HG03135 (cell line): ENCODE measurements around the gene SEC16A.

ENCODE experiments used
- ATAC-seq: cut with Tn5 transposase; IDR thresholded peaks from one replicate; pipeline ENCODE4 v1.9.1; 2021; ENCODE audit warnings: mild to moderate bottlenecking, moderate library complexity; ENCODE audit not compliant: unreplicated experiment

Gene SEC16A

DNA sequence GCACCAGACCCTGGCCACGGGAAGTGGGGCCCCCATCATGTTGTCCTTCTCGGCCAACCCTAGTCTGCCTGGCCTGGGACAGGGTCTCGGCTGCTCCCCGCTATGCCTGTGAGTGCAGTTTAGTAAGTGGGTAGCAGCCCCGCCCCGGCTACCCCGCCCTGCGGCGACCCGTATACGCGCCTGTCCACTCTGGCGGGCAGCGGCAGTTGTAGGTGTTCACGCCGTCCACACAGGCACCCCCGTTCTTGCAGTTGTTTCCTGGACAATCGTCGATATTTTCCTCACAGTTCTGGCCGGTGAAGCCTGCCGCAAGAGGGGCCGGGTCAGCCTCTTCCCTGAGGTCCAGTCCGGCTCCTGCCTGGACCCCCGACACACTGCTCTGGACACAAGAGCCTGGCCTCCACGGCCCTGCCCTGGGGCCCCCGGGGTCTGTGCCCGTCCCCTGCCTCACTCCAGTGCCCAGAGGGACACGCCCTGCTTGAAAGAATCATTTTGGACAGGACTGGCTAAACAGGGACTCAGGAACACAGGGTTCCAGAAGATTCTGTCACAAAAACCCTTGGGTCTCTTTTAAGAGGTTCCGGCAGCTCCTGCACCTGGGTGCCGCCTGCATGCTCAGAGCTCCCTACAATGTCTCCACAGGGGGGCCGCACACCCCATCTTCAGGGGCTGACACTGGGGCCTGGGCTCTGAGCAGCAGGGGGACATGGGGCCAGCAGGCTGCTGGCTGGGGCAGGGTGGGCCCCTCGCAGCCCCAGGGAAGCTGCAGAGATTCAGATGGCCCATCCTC is 36.6 kb upstream of the SEC16A start:
- ATAC-seq = no peak

DNA sequence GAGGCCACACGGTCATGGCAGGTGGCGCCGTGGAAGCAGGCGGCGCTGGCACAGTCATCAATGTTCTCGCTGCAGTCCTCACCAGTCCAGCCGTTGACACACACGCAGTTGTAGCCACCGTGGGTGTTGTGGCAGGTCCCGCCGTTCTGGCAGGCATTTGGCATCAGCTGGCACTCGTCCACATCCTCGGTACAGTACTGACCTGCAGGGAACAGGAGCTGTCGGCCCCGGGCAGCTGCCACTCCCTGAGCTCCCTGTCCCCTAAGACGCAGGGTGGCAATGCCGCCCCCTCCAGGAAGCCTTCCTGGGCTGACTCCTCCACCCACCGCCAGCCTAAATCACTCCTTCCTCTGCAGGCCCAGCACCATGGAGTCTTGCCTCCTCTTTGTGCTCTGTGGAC is 35.8 kb upstream of the SEC16A start:
- no peak for ATAC-seq

DNA sequence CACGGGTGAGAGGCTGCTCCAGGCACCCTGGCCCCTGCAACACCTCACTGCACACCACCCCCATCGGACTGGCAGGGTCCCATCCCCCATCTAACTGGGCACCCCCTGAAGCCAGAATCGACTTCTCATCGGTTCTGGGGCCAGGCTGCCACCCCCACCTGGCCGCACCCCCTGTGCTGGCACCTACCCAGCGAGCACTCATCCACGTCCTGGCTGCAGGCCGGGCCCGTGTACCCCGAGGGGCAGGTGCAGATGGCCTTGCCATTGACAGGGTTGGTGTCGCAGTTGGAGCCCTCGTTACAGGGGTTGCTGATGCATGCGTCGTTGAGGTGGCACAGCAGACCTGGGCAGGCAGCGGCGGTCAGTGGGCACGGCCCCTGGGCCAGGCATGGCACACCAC is 35.1 kb upstream of the SEC16A start:
- ATAC-seq = no peak

DNA sequence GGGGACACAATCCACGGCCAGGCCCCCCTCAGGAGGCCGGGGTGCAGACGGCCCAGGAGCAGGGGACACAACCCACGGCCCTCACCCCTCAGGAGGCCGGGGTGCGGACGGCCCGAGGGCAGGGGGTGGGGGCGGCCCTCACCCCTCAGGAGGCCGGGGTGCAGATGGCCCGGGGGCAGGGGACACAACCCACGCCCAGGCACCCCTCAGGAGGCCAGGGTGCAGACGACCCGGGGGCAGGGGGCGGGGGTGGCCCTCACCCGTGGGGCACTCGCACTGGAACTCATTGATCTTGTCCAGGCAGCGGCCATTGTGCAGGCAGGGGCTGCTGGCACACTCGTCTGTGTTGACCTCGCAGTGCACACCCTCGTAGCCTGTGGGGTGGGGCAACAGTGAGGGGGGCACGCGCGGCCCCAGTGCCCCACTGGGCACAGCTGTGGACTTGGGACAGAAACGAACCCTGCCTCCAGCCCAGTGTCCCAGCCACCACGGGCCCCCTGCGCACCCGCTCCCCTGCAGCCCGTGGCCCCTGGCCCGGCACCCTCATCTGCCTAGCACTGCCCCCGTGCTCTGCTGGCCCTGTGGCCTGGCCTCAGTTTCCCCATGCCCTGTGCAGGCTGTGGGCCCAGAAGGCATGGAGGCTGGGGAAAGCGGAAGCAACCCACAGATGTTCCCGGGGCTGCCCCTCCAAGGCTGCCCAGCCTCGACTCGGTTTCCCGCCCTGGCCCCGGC is 34.3 kb upstream of the SEC16A start:
- no peak for ATAC-seq

DNA sequence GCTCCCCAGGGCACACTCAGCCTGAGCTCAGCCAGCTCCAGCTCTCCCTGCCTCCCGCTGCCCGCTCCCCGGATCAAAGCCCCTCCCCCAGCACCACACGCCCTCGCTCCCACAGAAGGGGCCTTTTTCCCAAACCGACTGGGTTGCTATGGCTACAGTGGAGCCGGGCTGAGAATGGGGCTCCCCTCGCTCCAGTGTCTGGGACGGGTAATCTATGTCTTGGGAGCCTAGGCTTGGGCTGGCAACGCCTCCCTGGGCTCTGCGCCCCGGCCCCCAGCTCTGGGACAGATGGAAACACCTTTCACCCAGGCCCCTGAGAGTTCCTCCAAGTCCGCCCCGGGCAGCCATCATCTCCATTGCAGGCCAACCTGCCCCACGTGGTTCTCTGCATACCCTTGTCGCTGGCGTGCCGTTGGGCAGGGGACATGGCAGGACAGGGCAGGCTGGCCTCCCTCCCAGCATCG is 33.4 kb upstream of the SEC16A start:
- ATAC-seq = no peak

DNA sequence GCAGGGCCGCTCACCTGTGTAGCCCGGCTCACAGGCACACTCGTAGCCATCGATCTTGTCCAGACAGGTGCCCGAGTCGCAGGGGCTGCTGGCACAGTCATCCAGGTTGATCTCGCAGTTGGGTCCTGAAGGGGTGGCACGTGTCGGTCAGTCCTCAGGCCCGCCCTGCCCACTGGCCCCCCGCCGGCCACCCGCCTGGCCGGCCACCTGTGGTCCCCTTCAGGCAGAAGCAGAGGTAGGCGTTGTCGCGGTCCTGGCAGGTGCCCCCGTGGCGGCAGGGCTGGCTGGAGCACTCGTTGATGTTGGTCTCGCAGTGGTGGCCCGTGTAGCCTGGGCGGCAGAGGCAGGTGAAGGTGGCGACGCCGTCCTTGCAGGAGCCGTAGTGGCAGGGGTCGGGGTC is 32.4 kb upstream of the SEC16A start:
- ATAC-seq = no peak

DNA sequence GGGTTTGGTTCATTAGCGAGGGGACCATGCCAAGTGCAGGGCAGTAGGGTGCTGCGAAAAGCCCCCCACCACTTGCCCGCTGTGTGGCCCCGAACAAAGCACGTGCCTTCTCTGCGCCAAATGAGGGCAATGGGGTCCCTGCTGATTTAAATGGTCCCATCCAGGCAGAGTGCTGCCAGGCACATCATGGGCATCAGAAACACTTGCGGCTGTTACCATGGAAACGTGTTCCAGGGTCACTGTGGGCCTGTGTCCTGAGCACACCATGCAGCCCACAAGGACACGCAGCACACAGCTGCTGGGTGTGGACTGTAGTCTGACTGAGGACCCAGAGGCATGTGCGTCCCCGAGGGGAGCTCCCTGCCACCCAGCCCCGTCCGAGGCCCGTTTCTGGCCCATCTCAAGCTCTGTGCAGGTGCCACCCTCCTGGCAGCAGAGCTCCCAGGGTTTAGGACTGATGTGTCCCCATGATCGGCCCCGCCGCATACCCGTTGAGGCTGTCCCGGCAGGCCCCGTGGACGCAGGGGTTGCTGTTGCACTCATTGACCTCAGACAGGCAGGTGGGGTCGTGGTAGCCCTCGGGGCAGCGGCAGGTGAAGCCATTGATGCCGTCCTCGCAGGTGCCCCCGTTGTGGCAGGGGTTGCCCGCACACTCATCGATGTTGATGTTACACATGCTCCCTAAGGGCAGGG is 31.3 kb upstream of the SEC16A start:
- ATAC-seq = no peak

DNA sequence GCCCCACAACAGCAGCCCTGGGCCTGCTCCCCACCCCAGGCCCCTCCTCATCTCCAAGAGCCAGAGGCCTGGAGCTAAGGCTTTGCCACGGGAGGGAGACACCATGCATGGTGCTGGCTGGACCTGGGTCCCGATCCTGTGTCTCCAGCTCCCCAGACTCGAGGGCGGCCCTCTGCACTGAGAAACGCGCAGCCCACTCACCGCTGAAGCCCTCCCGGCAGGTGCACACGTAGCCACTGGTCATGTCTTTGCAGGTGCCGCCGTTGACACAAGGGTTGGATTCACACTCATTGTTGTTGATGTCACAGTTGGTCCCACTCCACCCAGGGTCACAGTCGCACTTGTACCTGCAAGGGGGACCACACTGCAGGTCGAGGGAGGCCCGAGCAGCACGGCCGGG is 30.4 kb upstream of the SEC16A start:
- no peak for ATAC-seq

DNA sequence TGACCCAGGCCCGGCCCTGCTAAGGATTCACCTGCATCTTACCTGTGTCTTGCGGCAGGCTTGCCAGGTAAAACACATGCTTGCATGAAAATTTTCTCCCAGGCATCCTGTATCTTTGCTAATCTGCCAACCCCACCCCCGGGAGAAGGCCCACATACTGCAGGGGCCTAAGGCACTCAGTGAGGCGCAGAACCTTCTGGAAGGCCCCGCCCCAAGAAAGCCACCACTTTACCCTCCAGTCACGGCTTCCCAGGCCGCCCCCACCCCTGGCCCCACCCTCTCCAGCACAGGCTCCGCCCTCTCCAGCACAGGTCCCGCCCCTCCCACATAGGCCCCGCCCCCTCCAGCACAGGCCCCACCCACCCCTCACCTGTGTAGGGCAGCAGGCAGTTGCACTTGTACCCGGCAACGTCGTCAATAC is 29.8 kb upstream of the SEC16A start:
- no peak for ATAC-seq

DNA sequence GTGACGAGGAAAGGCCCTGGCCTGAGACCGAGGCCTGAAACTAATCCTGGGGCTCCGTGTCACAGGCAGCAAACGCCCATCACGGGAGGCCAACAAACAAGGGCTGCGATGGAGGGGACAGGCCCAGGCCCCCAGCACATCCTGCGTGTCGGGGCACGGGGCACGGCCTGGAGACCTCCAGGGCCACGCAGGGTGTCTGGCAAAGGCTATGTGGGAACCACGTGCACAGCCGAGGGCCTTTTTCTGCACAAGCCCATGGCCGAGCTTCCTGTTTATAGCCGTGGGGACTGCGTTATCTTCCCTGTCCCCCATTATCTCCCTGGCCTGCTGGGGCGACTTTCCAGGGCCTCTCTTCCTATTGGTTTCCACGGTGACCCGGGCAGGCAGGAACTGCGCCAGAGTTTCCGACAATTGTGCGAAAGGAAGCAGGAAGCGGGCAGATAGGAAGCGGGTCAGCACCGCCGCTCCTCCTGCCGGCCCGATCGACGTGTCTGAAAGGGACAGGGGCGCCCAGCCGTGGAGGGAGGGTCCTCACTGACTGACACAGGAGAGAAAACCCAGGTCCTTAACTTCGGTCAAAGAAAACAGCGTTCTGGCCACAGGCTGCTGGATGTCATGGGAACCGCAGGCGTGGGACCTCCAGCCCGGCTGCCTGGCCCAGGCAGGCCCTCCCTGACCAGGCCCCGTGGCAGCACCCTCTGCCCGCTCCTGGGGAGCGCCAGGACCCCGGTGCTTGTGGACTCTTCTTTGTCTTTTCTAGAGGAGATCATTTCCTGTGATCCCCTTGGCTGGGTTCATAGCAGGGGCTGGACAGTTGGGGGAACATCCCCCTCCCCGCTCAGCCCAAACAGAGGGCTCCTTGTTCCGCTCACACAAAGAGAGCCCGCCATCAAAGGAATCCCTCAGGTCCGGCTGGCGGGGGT is 29.1 kb upstream of the SEC16A start:
- no peak for ATAC-seq

DNA sequence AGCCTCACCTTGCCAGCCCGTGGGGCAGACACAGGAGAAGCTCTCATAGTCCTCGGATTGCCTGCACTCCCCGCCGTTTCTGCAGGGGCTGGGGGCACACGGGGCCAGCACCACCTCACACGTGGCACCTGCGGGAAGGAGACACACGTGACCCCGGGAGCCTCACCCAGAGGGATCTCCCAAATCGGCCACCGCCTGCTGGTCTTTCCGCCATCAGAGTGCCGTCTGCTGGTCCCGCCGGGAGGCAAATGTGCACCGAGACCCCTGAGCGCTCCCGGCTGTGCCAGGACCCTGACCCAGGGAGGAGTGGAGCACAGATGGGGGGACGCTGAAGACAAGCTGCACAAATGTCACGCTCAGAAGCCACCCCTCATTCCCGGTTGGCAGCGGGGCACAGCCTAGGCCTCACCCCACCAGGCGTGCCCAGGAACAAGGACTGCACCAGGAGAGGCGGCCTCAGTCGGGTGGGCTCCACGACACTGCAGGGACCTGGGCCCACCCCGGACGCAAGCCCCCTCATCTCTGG is 28.4 kb upstream of the SEC16A start:
- no peak for ATAC-seq

DNA sequence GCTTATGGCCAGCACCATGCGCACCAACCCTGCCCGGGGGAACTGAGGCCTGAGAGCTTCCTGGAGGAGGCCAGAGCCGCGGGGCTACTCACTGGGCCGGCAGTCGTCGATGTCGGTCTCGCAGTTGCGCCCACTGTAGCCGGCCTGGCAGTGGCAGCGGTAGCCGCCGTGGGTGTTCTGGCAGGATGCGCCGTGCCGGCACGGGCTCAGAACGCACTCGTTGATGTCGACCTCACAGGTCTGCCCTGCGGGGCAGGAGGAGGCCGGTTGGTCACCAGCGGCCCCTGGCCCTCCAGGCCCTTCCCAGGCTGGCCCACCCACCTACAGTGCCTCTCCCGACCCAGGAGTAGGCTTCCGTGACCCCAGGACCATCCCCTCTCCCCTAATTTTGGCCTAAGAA is 27.7 kb upstream of the SEC16A start:
- no peak for ATAC-seq

DNA sequence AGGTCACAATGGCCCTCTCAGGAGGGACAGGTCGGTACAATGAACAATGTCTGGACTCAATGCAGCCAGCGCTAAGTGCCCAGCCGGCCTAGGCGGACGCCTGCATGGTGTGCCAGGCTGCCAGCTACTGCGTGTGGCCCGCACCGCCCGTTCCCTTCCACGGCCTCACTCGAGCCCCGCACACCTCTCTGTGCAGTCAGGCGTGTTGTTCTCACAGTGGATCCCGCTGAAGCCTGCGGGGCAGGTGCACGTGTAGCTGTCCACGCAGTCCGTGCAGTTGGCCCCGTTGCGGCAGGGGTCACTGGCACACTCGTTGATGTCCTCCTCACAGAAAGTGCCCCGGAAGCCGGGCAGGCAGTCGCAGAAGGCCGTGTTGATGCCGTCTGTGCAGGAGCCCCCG is 26.7 kb upstream of the SEC16A start:
- ATAC-seq = no peak

DNA sequence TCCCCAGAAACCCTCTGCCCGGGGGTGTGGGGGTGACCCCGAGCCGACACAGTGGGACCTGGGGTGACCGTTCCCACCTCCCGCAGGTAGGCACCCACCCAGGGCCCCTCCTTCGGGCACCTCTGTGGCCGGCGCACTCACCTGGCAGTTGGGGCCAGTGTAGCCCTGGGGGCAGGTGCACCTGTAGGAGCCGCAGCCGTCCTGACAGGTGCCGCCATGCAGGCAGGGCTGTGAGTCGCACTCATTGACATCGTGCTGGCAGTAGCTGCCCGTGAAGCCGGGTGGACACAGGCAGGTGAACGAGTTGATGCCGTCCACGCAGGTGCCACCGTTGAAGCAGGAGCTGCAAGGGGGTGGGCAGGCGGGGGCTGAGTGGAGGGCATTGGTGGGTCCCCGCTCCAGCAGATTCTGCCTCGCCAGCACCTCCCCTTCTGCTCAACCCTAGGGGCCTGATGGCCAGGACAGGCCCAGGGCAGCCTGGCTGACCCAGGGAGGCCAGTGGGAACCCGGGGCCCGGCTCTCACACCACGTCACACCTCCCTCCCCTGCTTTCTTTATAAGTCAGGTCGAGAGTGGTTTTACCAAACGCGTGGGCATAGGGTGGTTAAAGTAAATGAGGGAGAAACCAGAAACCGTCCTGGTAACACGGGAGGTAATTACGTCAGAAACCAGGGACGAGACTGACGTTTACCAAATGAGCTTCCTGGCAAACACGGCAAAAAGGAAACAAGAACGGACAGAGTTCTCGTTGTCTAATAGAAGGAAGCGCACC is 26.1 kb upstream of the SEC16A start:
- ATAC-seq = no peak

DNA sequence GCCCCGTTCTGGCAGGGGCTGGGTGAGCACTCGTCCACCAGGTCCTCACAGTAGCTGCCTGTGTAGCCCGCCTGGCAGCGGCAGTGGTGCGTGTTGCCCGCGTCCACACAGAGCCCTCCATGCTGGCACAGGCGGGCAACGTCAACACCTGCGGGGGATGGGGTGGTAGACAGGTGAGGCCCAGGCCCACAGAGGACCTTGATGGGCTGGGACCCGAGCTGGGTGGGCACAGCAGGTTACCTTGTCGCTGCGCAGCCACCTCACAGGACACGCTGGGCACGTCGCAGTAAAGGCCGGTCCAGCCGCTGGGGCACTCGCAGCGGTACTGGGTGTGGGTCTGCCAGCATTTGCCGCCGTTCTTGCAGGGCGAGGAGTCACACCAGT is 25.1 kb upstream of the SEC16A start:
- ATAC-seq = no peak

DNA sequence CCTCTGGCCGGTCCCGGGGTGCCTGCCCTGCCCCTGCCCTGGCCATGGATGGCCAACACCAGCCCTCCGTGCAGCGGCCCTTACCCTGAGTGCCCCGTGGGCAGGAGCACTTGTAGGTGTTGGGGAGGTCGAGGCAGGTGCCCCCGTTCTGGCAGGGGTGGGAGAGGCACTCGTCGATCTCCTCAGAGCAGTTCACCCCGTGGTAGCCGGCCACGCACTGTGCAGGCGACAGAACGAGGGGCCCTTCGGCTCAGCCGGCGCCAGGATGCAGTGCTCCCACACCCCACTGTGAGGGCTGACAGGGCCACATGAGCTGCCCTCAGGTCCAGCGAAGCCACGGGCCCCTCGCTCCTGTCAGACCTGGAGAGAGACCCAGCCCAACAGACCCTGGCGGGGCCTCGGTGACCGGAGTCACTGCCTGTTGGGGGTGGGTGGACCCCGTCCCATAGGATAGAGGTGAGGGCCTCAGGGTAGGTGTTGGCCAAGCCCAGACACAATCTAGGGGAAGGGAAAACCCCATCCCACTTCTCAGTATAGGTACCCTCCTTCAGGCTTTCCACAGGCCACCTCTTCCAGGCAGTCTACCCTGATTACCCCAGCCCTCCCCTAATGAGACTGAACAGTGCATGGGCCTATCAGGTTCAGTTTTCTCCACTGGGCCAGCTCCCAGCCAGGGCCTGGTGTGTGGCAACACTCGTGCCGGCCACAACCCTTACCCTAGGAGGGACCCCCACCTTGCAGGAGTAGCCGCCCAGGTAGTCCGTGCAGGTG is 24.6 kb upstream of the SEC16A start:
- ATAC-seq = no peak

DNA sequence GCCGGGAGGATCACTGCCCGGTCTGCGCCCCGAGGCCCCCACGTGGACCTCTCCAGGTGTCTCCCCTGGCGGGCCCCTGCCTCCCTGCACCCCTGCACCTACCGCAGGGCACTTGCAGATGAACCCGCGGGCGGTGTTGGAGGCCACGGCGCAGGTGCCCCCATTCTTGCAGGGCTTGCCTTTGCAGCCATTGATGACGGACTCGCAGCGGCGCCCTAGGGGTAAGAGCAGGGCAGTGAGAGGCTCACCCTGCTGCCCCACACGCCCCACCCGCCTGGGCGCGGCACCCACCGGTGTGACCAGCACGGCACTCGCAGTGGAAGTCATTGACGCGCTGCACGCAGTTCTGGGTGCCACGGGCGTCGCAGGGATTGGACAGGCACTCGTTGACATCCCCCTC is 23.6 kb upstream of the SEC16A start:
- no peak for ATAC-seq

DNA sequence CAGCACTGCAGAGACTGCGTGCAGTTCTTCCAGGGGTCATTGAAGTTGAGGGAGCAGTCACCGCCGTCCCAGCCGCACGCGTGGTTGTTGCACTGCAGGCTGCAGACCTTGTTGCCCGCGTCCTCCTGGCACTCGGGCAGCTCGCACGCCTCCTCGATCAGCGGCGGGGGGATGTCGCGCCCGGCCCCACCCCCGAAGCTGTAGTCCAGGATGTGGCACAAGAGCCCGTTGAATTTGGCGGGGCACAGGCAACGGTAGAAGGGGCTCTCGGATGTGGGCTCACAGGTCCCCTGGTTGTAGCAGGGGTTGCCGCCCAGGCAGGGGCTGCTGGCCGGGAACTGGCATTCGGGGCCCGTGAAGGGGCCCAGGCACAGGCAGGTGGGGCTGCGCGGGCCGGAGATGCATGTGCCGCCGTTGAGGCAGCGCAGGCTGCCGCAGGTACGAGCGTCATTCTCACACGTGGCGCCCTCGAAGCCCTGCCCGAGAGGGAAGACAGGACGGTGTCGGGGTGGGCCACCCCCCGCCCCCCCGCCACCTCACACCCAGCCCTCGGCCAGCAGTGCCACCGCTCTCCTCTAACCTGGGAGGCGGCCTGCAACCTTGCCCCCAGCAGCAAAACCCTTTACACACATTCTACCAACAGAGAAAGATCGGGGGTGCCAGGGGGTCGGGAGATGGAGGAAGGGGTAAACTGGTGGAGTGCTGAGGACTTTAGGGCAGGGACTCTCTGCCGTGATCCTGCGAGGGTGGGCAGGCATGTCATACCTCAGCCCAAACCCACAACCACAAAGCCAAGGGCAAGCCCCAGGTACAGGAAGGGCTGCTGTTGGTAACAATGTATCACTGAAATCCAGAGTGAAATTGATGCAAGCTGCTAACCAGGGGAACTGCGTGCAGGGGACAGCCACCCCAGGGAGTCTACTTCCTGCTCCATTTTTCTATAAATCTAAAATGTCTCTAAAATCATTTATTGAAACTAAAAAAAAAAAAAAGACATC is 22.9 kb upstream of the SEC16A start:
- ATAC-seq = no peak
